HG03066 (cell line): ENCODE measurements around the gene ANKRD40.

Source experiments
- ATAC-seq: cut with Tn5 transposase; IDR thresholded peaks from one replicate; pipeline ENCODE4 v1.9.1; 2021; ENCODE audit warnings: low read depth; ENCODE audit not compliant: unreplicated experiment

ANKRD40 gene

GRCh38 chr17:50672831-50673551 lies 34.7 kb downstream of the ANKRD40 start:
- ATAC-seq = no peak

GRCh38 chr17:50672071-50672470 lies 35.6 kb downstream of the ANKRD40 start:
- ATAC-seq = no peak

GRCh38 chr17:50668838-50669581 lies 38.7 kb downstream of the ANKRD40 start:
- no peak for ATAC-seq

- no peak for ATAC-seq
Observed at GRCh38 chr17:50668025-50668837, 39.5 kb downstream of the ANKRD40 start.

GRCh38 chr17:50667259-50668024 lies 40.3 kb downstream of the ANKRD40 start:
- ATAC-seq = no peak

- ATAC-seq = no peak
Observed at GRCh38 chr17:50666316-50666715, 41.4 kb downstream of the ANKRD40 start.

GRCh38 chr17:50665838-50666237 lies 41.9 kb downstream of the ANKRD40 start:
- ATAC-seq = no peak

- ATAC-seq = no peak
Observed at GRCh38 chr17:50664788-50665458, 42.8 kb downstream of the ANKRD40 start.

GRCh38 chr17:50663812-50664374 lies 43.8 kb downstream of the ANKRD40 start:
- ATAC-seq = no peak

- ATAC-seq = no peak
Observed at GRCh38 chr17:50662632-50663225, 45.0 kb downstream of the ANKRD40 start.

- ATAC-seq = no peak
Observed at GRCh38 chr17:50661795-50662391, 45.8 kb downstream of the ANKRD40 start.

GRCh38 chr17:50661348-50661747 lies 46.4 kb downstream of the ANKRD40 start:
- ATAC-seq = no peak

- ATAC-seq = no peak
Observed at GRCh38 chr17:50660887-50661345, 46.8 kb downstream of the ANKRD40 start.

GRCh38 chr17:50660042-50660886 lies 47.5 kb downstream of the ANKRD40 start:
- ATAC-seq = no peak

GRCh38 chr17:50659179-50659578 lies 48.5 kb downstream of the ANKRD40 start:
- no peak for ATAC-seq

GRCh38 chr17:50658616-50659015 lies 49.1 kb downstream of the ANKRD40 start:
- no peak for ATAC-seq

GRCh38 chr17:50657627-50658026 lies 50.1 kb downstream of the ANKRD40 start:
- no peak for ATAC-seq

GRCh38 chr17:50657054-50657453 lies 50.7 kb downstream of the ANKRD40 start:
- no peak for ATAC-seq
